Keratinocyte (primary cell): Measurements from ENCODE around the gene MEGF11. TPM values are rescaled to one million over a fixed set of nuclear protein-coding genes. Genes with fewer than 3 reads are reported as not detected.

Experiments
- DNase-seq: peaks from one replicate; pipeline ENCODE4 v3.0.0-alpha.2; 2011; ENCODE audit warnings: low read depth, missing footprints, low spot score
- FAIRE-seq: peaks from 2 replicates; lab custom pipeline; 2011; peaks lifted over from hg19 to GRCh38; lab: Jason Lieb, UNC
- H2AFZ ChIP-seq: 2 replicates; pipeline ENCODE4 v1.6.0; 2012; ENCODE audit warnings: low read length, control low read depth, inconsistent platforms; ENCODE audit not compliant: control insufficient read depth
- H3K27ac ChIP-seq: 2 replicates; pipeline ENCODE4 v1.5.1; 2011; ENCODE audit warnings: low read length; ENCODE audit not compliant: control insufficient read depth, insufficient read depth
- H3K27me3 ChIP-seq: 3 replicates; pipeline ENCODE4 v1.6.0; 2011; ENCODE audit warnings: low read length; ENCODE audit not compliant: control insufficient read depth, insufficient read depth; ENCODE audit errors: extremely low read depth
- H3K36me3 ChIP-seq, 2 experiments: 2 replicates in 1 of 2; 3 replicates in 1 of 2; pipeline ENCODE4 v1.5.1; 2011; ENCODE audit warnings: low read length in 2 of 2, mild to moderate bottlenecking in 1 of 2; ENCODE audit not compliant: control insufficient read depth in 2 of 2, insufficient read depth in 2 of 2; ENCODE audit errors: extremely low read depth in 1 of 2
- H3K4me1 ChIP-seq: 3 replicates; pipeline ENCODE4 v1.5.1; 2011; ENCODE audit warnings: low read length; ENCODE audit not compliant: control insufficient read depth, insufficient read depth; ENCODE audit errors: extremely low read depth
- H3K4me2 ChIP-seq: 3 replicates; pipeline ENCODE4 v1.6.0; 2011; ENCODE audit warnings: low read depth, low read length; ENCODE audit not compliant: control insufficient read depth, insufficient read depth; ENCODE audit errors: extremely low read depth
- H3K4me3 ChIP-seq, 3 experiments: fragments of 200-600 bp in 1 of 3; sonication (generic) in 1 of 3; 2 replicates in 2 of 3; 3 replicates in 1 of 3; pipeline ENCODE4 v1.5.1; 2011 to 2016; ENCODE audit warnings: low read length in 3 of 3, mild to moderate bottlenecking in 3 of 3, control low read depth in 2 of 3, inconsistent platforms in 1 of 3, low read depth in 1 of 3, mixed read lengths in 1 of 3, mixed run types in 1 of 3, moderate library complexity in 1 of 3; ENCODE audit not compliant: control insufficient read depth in 2 of 3, insufficient read depth in 2 of 3; ENCODE audit errors: extremely low read depth in 1 of 3
- H3K79me2 ChIP-seq: 2 replicates; pipeline ENCODE4 v1.6.0; 2012; ENCODE audit warnings: low read length; ENCODE audit not compliant: control insufficient read depth, insufficient read depth
- H3K9ac ChIP-seq: 3 replicates; pipeline ENCODE4 v1.6.0; 2011; ENCODE audit warnings: low read length; ENCODE audit not compliant: control insufficient read depth, insufficient read depth; ENCODE audit errors: extremely low read depth
- H3K9me1 ChIP-seq: 3 replicates; pipeline ENCODE4 v1.6.0; 2011; ENCODE audit warnings: low read length; ENCODE audit not compliant: control insufficient read depth, insufficient read depth; ENCODE audit errors: extremely low read depth
- H3K9me3 ChIP-seq: 2 replicates; pipeline ENCODE4 v1.5.1; 2012; ENCODE audit warnings: low read depth, low read length; ENCODE audit not compliant: control insufficient read depth
- H4K20me1 ChIP-seq: 3 replicates; pipeline ENCODE4 v1.6.0; 2011; ENCODE audit warnings: low read length; ENCODE audit not compliant: control insufficient read depth, insufficient read depth; ENCODE audit errors: extremely low read depth
- EZH2 ChIP-seq: IDR thresholded peaks from one replicate; pipeline ENCODE4 v1.6.1; 2012; ENCODE audit warnings: inconsistent platforms, mild to moderate bottlenecking, low read length, moderate library complexity
- dilution Hi-C: fragments of 300-500 bp; cut with MboI; formaldehyde crosslinking; loops from one replicate; pipeline ENCODE4 v1.7.0; 2020; ENCODE audit warnings: low sequenced_read_pairs; ENCODE audit not compliant: extremely low pct_ligation_motif_present
- polyA plus RNA-seq, 5 experiments: library from polyadenylated mRNA; depleted of rRNA in 3 of 5; stranded (reverse) in 3 of 5; stranded (forward) in 1 of 5; unstranded in 1 of 5; fragments of >200 nt; gene quantifications; 1 replicate in 1 of 5; 2 replicates in 3 of 5; 3 replicates in 1 of 5; pipeline versions ENCODE4 v1.2.1 to v1.2.3, GENCODE V29; 2011 to 2012; ENCODE audit warnings: missing spikeins in 2 of 5, low read depth in 1 of 5, low replicate concordance in 1 of 5
- TF ChIP-seq, protein P1 (sequence below), 3 experiments: IDR thresholded peaks in 1 of 3; conservative IDR thresholded peaks in 1 of 3; optimal IDR thresholded peaks in 1 of 3; 2 replicates in 2 of 3; 3 replicates in 1 of 3; pipeline versions ENCODE3 to v1.5.1; 2011; ENCODE audit warnings: low read length in 3 of 3, mild to moderate bottlenecking in 3 of 3, moderate library complexity in 2 of 3, control low read depth in 1 of 3, inconsistent platforms in 1 of 3; ENCODE audit not compliant: insufficient read depth in 2 of 3; ENCODE audit errors: extremely low read depth in 1 of 3

Gene MEGF11
- polyA plus RNA-seq, 1 donor (not counting 4 experiments of a cell fraction or from before 2014, with no cell fraction given) = not detected

DNA sequence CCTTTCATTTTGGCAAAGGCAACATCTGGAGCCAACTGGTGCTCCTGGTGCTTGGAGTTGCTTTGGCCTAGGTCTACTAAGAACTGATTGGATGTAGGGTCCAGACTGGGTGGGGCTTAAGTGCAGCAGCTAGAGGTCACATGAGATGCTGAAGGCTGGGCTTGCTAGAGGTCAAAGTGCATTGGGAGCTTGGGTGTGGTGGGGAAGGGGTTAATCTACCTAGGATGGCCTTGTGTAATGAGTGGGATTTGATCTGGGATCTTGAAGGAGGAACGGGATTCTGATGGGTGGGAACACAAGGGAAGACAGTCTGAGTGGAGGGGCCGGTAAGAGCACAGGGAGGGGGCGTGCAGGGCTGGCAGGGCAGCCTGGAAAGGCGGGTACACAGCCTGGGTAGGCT, 258.7 kb downstream of the MEGF11 start:
- Histone ChIP-seq H3K9ac (no peak overlapping the region), H2AFZ (no peak overlapping the region), H3K4me3 (no peak overlapping the region), H3K79me2 (no peaks in the 10 kb centered on the region), H4K20me1 (no peaks in the 10 kb centered on the region), H3K9me1 (no peaks in the 10 kb centered on the region), H3K27ac (no peak overlapping the region), H3K4me1 (no peaks in the 10 kb centered on the region), H3K9me3 (no peaks in the 10 kb centered on the region), H3K4me2 (no peak overlapping the region), H3K36me3 (no peaks in the 10 kb centered on the region), H3K27me3 (peaks cover 42% of the 10 kb centered on the region)
- DNase-seq (no peak), FAIRE-seq (no peak)
- no peak for TF ChIP-seq EZH2
- TF ChIP-seq, protein P1, sequence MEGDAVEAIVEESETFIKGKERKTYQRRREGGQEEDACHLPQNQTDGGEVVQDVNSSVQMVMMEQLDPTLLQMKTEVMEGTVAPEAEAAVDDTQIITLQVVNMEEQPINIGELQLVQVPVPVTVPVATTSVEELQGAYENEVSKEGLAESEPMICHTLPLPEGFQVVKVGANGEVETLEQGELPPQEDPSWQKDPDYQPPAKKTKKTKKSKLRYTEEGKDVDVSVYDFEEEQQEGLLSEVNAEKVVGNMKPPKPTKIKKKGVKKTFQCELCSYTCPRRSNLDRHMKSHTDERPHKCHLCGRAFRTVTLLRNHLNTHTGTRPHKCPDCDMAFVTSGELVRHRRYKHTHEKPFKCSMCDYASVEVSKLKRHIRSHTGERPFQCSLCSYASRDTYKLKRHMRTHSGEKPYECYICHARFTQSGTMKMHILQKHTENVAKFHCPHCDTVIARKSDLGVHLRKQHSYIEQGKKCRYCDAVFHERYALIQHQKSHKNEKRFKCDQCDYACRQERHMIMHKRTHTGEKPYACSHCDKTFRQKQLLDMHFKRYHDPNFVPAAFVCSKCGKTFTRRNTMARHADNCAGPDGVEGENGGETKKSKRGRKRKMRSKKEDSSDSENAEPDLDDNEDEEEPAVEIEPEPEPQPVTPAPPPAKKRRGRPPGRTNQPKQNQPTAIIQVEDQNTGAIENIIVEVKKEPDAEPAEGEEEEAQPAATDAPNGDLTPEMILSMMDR (optimal IDR thresholded peaks at IDR 0.05 in 1 of 3, IDR thresholded peaks at IDR 0.05 in 1 of 3, conservative IDR thresholded peaks at IDR 0.05 in 1 of 3; ENCODE audit: extremely low read depth in 1 of 3, insufficient read depth in 2 of 3, low read length in 3 of 3) = no peak
- dilution Hi-C loops = no loop called here

DNA sequence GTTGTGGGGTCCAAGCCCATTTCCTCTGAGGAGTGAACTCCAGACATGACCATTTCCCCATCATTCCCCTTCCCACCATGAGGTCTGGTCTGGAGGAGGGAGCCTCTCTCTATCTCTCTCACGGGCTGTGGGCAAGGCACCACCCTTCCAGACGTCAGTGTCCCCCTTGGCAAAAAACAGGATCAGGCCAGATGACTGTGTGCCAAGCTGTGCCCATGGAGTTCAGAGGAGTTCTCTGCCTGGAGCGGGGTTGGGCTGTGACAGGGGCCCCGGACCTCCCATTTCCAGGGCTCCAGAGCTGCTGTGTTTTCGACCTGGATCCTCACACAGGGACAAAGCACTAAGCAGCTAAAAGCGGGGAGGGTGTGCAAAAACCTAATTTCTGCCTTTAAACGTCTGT, 259.8 kb downstream of the MEGF11 start:
- Histone ChIP-seq H3K27ac (no peak overlapping the region), H2AFZ (no peak overlapping the region), H3K9ac (no peak overlapping the region), H3K4me3 (no peak overlapping the region), H3K4me2 (no peak overlapping the region), H3K4me1 (no peaks in the 10 kb centered on the region), H3K79me2 (no peaks in the 10 kb centered on the region), H3K27me3 (peaks cover 44% of the 10 kb centered on the region), H3K9me3 (no peaks in the 10 kb centered on the region), H3K9me1 (no peaks in the 10 kb centered on the region), H4K20me1 (no peaks in the 10 kb centered on the region), H3K36me3 (no peaks in the 10 kb centered on the region)
- no peak for DNase-seq
- dilution Hi-C loops = no loop called here
- TF ChIP-seq, protein P1 (optimal IDR thresholded peaks at IDR 0.05 in 1 of 3, IDR thresholded peaks at IDR 0.05 in 1 of 3, conservative IDR thresholded peaks at IDR 0.05 in 1 of 3; ENCODE audit: extremely low read depth in 1 of 3, insufficient read depth in 2 of 3, low read length in 3 of 3) = no peak
- TF ChIP-seq EZH2 = no peak
- FAIRE-seq = no peak
